HG03378 (cell line): ENCODE results near the gene NHERF1.

ENCODE experiments used
- ATAC-seq: cut with Tn5 transposase; IDR thresholded peaks from one replicate; pipeline ENCODE4 v1.9.1; 2021; ENCODE audit warnings: mild to moderate bottlenecking, moderate library complexity; ENCODE audit not compliant: unreplicated experiment

Gene NHERF1

GRCh38 chr17:74782571-74782970 lies 34.1 kb downstream of the NHERF1 start:
- no peak for ATAC-seq

GRCh38 chr17:74784125-74784810 lies 35.8 kb downstream of the NHERF1 start:
- no peak for ATAC-seq

GRCh38 chr17:74785096-74785980 lies 36.9 kb downstream of the NHERF1 start:
- no peak for ATAC-seq

GRCh38 chr17:74785981-74786360 lies 37.5 kb downstream of the NHERF1 start:
- no peak for ATAC-seq

GRCh38 chr17:74786431-74787055 lies 38.1 kb downstream of the NHERF1 start:
- no peak for ATAC-seq

GRCh38 chr17:74790161-74791058 lies 42.0 kb downstream of the NHERF1 start:
- ATAC-seq: no peak

GRCh38 chr17:74792586-74793105 lies 44.2 kb downstream of the NHERF1 start:
- no peak for ATAC-seq

GRCh38 chr17:74795327-74796020 lies 47.0 kb downstream of the NHERF1 start:
- no peak for ATAC-seq

- no peak for ATAC-seq
Observed at GRCh38 chr17:74796211-74796610, 47.8 kb downstream of the NHERF1 start.

- no peak for ATAC-seq
Observed at GRCh38 chr17:74796866-74797265, 48.4 kb downstream of the NHERF1 start.

GRCh38 chr17:74797824-74798223 lies 49.4 kb downstream of the NHERF1 start:
- ATAC-seq: no peak

GRCh38 chr17:74798239-74798707 lies 49.8 kb downstream of the NHERF1 start:
- ATAC-seq: no peak

- ATAC-seq: no peak
Observed at GRCh38 chr17:74799097-74799496, 50.7 kb downstream of the NHERF1 start.

- ATAC-seq: no peak
Observed at GRCh38 chr17:74800531-74800930, 52.1 kb downstream of the NHERF1 start.

GRCh38 chr17:74801896-74802295 lies 53.5 kb downstream of the NHERF1 start:
- ATAC-seq: no peak

GRCh38 chr17:74803388-74803930 lies 55.0 kb downstream of the NHERF1 start:
- ATAC-seq: no peak

- ATAC-seq: no peak
Observed at GRCh38 chr17:74803971-74804370, 55.5 kb downstream of the NHERF1 start.

- no peak for ATAC-seq
Observed at GRCh38 chr17:74804683-74805082, 56.3 kb downstream of the NHERF1 start.

GRCh38 chr17:74805591-74805991 lies 57.2 kb downstream of the NHERF1 start:
- no peak for ATAC-seq
